Stomach (tissue), 9 donors: ENCODE measurements around the gene DNAH11. TPM values are rescaled to one million over a fixed set of nuclear protein-coding genes. Genes with fewer than 3 reads are reported as not detected.
"Not testable (repeated sequence)": the region's sequence is repeated elsewhere in the genome, so short reads cannot be mapped to it uniquely, and the experiment has no call there.

ENCODE experiments used
- DNase-seq, 2 donors: peaks; one replicate each; pipeline versions ENCODE4 v3.0.0 to v3.0.0-alpha.2; 2013 to 2019
- H3K27ac ChIP-seq, 5 donors: fragments of 200-600 bp in 4 of 5; sonication (generic) in 4 of 5; one replicate each; pipeline ENCODE4 v1.5.1; 2013 to 2019; ENCODE audit warnings: mild to moderate bottlenecking in 1 of 5, moderate library complexity in 1 of 5
- H3K27me3 ChIP-seq, 3 donors: fragments of 200-600 bp; sonication (generic); one replicate each; pipeline ENCODE4 v1.5.1; 2017 to 2019; ENCODE audit warnings: mixed run types in 1 of 3
- H3K36me3 ChIP-seq, 4 donors: fragments of 200-600 bp; sonication (generic); 1 replicate in 3 of 4; 2 replicates in 1 of 4; pipeline ENCODE4 v1.5.1; 2016 to 2019
- H3K4me1 ChIP-seq, 4 donors: fragments of 200-600 bp; sonication (generic); one replicate each; pipeline ENCODE4 v1.5.1; 2016 to 2019
- H3K4me3 ChIP-seq, 4 donors: fragments of 200-600 bp; sonication (generic) in 3 of 4; one replicate each; pipeline ENCODE4 v1.5.1; 2016 to 2019; ENCODE audit warnings: mild to moderate bottlenecking in 1 of 4
- H3K9me3 ChIP-seq, 4 donors: fragments of 200-600 bp; sonication (generic); one replicate each; pipeline ENCODE4 v1.5.1; 2016 to 2019
- EP300 ChIP-seq: sonication (generic); formaldehyde crosslinking; IDR thresholded peaks from one replicate; pipeline ENCODE4 v1.6.1; 2017; ENCODE audit warnings: antibody characterized with exemption
- POLR2A ChIP-seq, 4 donors: fragments of 450-650 bp; IDR thresholded peaks; one replicate each; pipeline ENCODE4 v1.6.1; 2016; ENCODE audit warnings: antibody characterized with exemption in 4 of 4, control low read depth in 2 of 4, mild to moderate bottlenecking in 1 of 4, moderate library complexity in 1 of 4
- POLR2AphosphoS5 ChIP-seq, 3 donors: sonication (generic); formaldehyde crosslinking; IDR thresholded peaks; one replicate each; pipeline ENCODE4 v1.6.1; 2016; ENCODE audit warnings: antibody characterized with exemption in 3 of 3
- WGBS, 5 donors: extraction: QIAGEN DNeasy Blood & Tissue Kit in 3 of 5; methylation state at CpG; one replicate each; pipeline versions ENCODE4 v1.1.5 to v1.1.7; 2013 to 2018; 5-methylcytosine and 5-hydroxymethylcytosine counted together
- intact Hi-C: fragments of 100-400 bp; cut with DNase I; formaldehyde crosslinking; loops from one replicate; pipeline ENCODE4 v1.15.1; 2023; ENCODE audit warnings: low total_unique reads
- polyA plus RNA-seq, 3 donors: library from polyadenylated mRNA; stranded (reverse); fragments of 200-250 nt; gene quantifications; one replicate each; pipeline ENCODE4 v1.2.3, GENCODE V29; 2013
- total RNA-seq, 5 donors: library from RNA; depleted of rRNA; stranded (reverse); fragments of >200 nt; gene quantifications; one replicate each; pipeline versions ENCODE4 v1.1.0 to v1.2.3, GENCODE V29; 2014 to 2016
- TF ChIP-seq, protein P1 (sequence below), 7 experiments: fragments of 450-650 bp in 4 of 7; fragments of 200-600 bp in 3 of 7; sonication (generic) in 3 of 7; IDR thresholded peaks; one replicate each; pipeline ENCODE4 v1.5.1; 2016 to 2019; ENCODE audit warnings: antibody characterized with exemption in 7 of 7, control low read depth in 2 of 7, mild to moderate bottlenecking in 1 of 7
- donor health status: healthy with polysubstance abuse.
- donor health status: Bipolar disorder and iron deficiency.
- donor health status: healthy.

Gene DNAH11
- total and polyA plus RNA-seq, 8 donors, result under 0.01 to 2.6 (median 0.45) TPM; not detected in 1

DNA sequence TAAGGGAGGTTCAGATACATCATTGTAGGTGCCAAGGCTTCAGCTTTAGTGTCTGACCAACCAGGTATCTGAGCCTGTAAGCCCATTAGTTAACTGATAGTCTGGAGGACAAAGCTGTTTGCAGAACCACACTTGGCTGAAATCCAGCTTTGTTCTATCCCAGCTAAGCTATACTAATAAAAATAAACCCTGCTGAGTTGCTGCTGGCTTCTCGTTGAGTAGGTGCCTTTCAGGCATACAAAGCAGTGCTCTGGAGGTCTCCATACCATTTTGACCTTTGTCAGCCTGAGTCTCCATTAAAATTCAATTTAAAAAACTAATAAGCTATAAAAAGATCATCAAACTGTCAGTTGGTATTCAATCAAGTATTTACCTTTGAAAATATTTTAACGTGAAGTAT, 380.8 kb downstream of the DNAH11 start:
- 32 to 53% (median 38%) methylated on average over 2 of the region's 2 CpGs for WGBS, 5 donors
- Histone ChIP-seq H3K27ac (no peak overlapping the region), H3K36me3 (peaks cover 0 to 7% (median 2%) of the 10 kb centered on the region in 4 donors), H3K4me3 (no peak overlapping the region), H3K9me3 (no peaks in the 10 kb centered on the region), H3K4me1 (peaks cover 0 to 26% (median 2%) of the 10 kb centered on the region in 4 donors), H3K27me3 (no peaks in the 10 kb centered on the region)
- peak in 1 of 2 donors; percentile 64 for DNase-seq
- TF ChIP-seq, protein P1, sequence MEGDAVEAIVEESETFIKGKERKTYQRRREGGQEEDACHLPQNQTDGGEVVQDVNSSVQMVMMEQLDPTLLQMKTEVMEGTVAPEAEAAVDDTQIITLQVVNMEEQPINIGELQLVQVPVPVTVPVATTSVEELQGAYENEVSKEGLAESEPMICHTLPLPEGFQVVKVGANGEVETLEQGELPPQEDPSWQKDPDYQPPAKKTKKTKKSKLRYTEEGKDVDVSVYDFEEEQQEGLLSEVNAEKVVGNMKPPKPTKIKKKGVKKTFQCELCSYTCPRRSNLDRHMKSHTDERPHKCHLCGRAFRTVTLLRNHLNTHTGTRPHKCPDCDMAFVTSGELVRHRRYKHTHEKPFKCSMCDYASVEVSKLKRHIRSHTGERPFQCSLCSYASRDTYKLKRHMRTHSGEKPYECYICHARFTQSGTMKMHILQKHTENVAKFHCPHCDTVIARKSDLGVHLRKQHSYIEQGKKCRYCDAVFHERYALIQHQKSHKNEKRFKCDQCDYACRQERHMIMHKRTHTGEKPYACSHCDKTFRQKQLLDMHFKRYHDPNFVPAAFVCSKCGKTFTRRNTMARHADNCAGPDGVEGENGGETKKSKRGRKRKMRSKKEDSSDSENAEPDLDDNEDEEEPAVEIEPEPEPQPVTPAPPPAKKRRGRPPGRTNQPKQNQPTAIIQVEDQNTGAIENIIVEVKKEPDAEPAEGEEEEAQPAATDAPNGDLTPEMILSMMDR (IDR thresholded peaks at IDR 0.05), result no peak
- TF ChIP-seq POLR2AphosphoS5 (IDR thresholded peaks at IDR 0.05) (no peak), EP300 (no peak), POLR2A (IDR thresholded peaks at IDR 0.05) (no peak)
- intact Hi-C loops, result no loop called here

DNA sequence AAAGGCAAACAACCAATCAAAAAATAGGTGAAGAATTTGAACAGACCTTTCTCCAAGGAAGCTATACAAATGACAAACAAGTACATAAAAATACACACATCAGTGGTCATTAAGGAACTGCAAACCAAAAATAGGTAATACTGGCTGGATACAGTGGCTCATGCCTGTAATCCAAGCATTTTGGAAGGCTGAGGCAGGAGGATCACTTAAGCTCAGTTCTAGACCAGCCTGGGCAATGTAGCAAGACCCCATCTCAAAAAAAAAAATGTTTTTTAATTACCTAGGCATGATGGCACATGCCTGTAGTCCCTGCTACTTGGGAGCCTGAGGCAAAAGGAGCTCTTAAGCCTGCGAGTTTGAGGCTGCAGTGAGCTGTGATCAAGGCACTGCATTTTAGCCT, 383.6 kb downstream of the DNAH11 start:
- intact Hi-C loops, result no loop called here
- TF ChIP-seq POLR2AphosphoS5 (IDR thresholded peaks at IDR 0.05) (no peak), POLR2A (IDR thresholded peaks at IDR 0.05) (no peak), EP300 (no peak)
- TF ChIP-seq, protein P1 (IDR thresholded peaks at IDR 0.05), result no peak
- Histone ChIP-seq H3K4me1 (peaks cover 0 to 20% (median 2%) of the 10 kb centered on the region in 4 donors), H3K27me3 (no peaks in the 10 kb centered on the region), H3K9me3 (no peaks in the 10 kb centered on the region), H3K27ac (no peak overlapping the region), H3K36me3 (peaks cover 0 to 7% (median 2%) of the 10 kb centered on the region in 4 donors), H3K4me3 (no peak overlapping the region)
- no peak for DNase-seq
- 88 to 97% (median 89%) methylated on average over 1 of the region's 1 CpG for WGBS, 5 donors

DNA sequence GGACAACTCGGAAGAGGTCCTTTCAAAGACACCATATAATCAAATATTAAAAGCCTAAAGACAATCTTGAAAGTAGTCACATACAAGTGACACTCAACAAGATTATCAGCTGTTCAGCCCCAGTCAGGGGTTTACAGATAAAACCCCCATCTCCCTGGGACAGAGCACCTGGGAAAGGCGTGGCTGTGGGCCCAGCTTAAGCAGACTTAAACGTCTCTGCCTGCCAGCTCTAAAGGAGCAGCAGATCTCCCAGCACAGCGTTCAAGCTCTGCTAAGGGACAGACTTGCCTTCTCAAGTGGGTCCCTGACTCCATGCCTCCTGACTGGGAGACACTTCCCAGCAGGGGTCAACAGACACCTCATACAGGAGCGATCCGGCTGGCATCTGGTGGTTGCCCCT, 384.9 kb downstream of the DNAH11 start:
- DNase-seq, result no peak
- no peak overlapping the region for H3K4me3 ChIP-seq
- intact Hi-C loops, result no loop called here
- H3K27ac ChIP-seq, result no peak overlapping the region
- no peak for TF ChIP-seq POLR2AphosphoS5 (IDR thresholded peaks at IDR 0.05)
- no peak for TF ChIP-seq EP300
- TF ChIP-seq, protein P1 (IDR thresholded peaks at IDR 0.05), result no peak
- TF ChIP-seq POLR2A (IDR thresholded peaks at IDR 0.05), result no peak
- peaks cover 0 to 7% (median 2%) of the 10 kb centered on the region in 4 donors for H3K36me3 ChIP-seq
- no peaks in the 10 kb centered on the region for H3K9me3 ChIP-seq
- peaks cover 0 to 20% (median 2%) of the 10 kb centered on the region in 4 donors for H3K4me1 ChIP-seq
- 71 to 78% (median 75%) methylated on average over 6 of the region's 6 CpGs for WGBS, 5 donors
- no peaks in the 10 kb centered on the region for H3K27me3 ChIP-seq

DNA sequence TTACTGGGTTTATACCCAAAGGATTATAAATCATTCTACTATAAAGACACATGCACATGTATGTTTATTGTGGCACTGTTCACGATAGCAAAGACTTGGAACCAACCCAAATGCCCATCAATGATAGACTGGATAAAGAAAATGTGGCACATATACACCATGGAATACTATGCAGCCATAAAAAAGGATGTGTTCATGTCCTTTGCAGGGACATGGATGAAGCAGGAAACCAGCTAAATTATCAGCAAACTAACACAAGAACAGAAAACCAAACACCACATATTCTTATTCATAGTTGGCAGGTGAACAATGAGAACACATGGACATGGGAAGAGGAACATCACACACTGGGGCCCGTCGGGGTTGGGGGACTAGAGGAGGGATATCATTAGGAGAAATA, 390.5 kb downstream of the DNAH11 start:
- H3K36me3 ChIP-seq, DNase-seq, intact Hi-C loops, H3K4me3 ChIP-seq, H3K4me1 ChIP-seq, H3K9me3 ChIP-seq, H3K27ac ChIP-seq, H3K27me3 ChIP-seq: not testable (repeated sequence)
- WGBS, 5 donors, result 85 to 91% (median 90%) methylated on average over 3 of the region's 3 CpGs

DNA sequence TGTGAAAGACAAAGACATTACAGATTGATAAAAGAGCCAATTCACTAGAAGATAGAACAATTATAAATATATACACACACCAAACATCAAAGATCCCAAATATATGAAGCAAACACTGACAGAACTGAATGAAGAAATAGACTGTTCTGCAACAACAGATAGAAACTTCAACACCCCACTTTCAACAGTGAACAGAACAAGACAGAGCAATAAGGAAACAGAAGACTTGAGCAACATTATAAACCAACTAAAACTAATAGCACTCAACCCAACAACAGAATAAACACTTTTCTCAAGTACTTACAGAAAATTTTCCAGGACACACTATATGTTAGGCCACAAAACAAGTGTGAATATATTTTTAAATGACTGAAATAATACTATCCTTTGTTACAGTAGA, 392.0 kb downstream of the DNAH11 start:
- no peaks in the 10 kb centered on the region for H3K9me3 ChIP-seq
- H3K4me1 ChIP-seq, result peaks cover 5 to 15% (median 11%) of the 10 kb centered on the region in 4 donors
- H3K36me3 ChIP-seq, result peaks cover 0 to 6% (median 0%) of the 10 kb centered on the region in 4 donors
- H3K27me3 ChIP-seq, result no peaks in the 10 kb centered on the region
- no peak for DNase-seq
- intact Hi-C loops, result no loop called here
- TF ChIP-seq, protein P1 (IDR thresholded peaks at IDR 0.05), result no peak
- TF ChIP-seq POLR2AphosphoS5 (IDR thresholded peaks at IDR 0.05), result no peak
- TF ChIP-seq POLR2A (IDR thresholded peaks at IDR 0.05), result no peak
- no peak for TF ChIP-seq EP300
- H3K27ac ChIP-seq, result no peak overlapping the region
- no peak overlapping the region for H3K4me3 ChIP-seq
